MCF 10A (cell line): ENCODE data around the gene TRIM39. TPM values are rescaled to one million over a fixed set of nuclear protein-coding genes. Genes with fewer than 3 reads are reported as not detected.
"Not testable (repeated sequence)": the region's sequence is repeated elsewhere in the genome, so short reads cannot be mapped to it uniquely, and the experiment has no call there.

Experiments
- BruUV-seq: library from RNA; stranded (reverse); fragments of 400-500 nt; replicated peaks from 2 replicates; lab custom pipeline; 2021; lab: Mats Ljungman, UMichigan
- CTCF ChIA-PET: fragments of 300-600 bp; sonication (Branson Sonifier 250); formaldehyde crosslinking; extraction: SDS; loops from one replicate; lab custom pipeline; 2021; ENCODE audit warnings: antibody characterized with exemption, inconsistent platforms; lab: Yijun Ruan, JAX
- POLR2A ChIA-PET: fragments of 300-600, 350-650 bp; sonication (Branson Sonifier 250); formaldehyde crosslinking; extraction: SDS; loops from one replicate; lab custom pipeline; 2020; ENCODE audit warnings: antibody characterized with exemption, inconsistent platforms; lab: Yijun Ruan, JAX
- DNase-seq: peaks from one replicate; pipeline ENCODE4 v3.0.0-alpha.2; 2018; ENCODE audit not compliant: unreplicated experiment
- H3K27ac Mint-ChIP-seq: one replicate; pipeline ENCODE4 v1.8.0; 2022; ENCODE audit warnings: mild to moderate bottlenecking, low read depth, mixed read lengths; ENCODE audit not compliant: unreplicated experiment
- H3K27me3 Mint-ChIP-seq: one replicate; pipeline ENCODE4 v1.8.0; 2022; ENCODE audit warnings: mixed read lengths; ENCODE audit not compliant: insufficient read depth, unreplicated experiment
- H3K36me3 Mint-ChIP-seq: one replicate; pipeline ENCODE4 v1.8.0; 2022; ENCODE audit warnings: mild to moderate bottlenecking, moderate library complexity, mixed read lengths; ENCODE audit not compliant: insufficient read depth, unreplicated experiment
- H3K4me1 Mint-ChIP-seq: one replicate; pipeline ENCODE4 v1.8.0; 2022; ENCODE audit warnings: mixed read lengths; ENCODE audit not compliant: insufficient read depth, unreplicated experiment
- H3K4me3 Mint-ChIP-seq: one replicate; pipeline ENCODE4 v1.8.0; 2022; ENCODE audit warnings: mild to moderate bottlenecking, moderate library complexity, mixed read lengths; ENCODE audit not compliant: unreplicated experiment
- H3K9me3 Mint-ChIP-seq: one replicate; pipeline ENCODE4 v1.8.0; 2022; ENCODE audit warnings: mixed read lengths; ENCODE audit not compliant: unreplicated experiment
- CTCF ChIP-seq: fragments of 200-600 bp; IDR thresholded peaks from one replicate; pipeline ENCODE4 v1.8.0; 2022; ENCODE audit warnings: antibody characterized with exemption, mild to moderate bottlenecking; ENCODE audit not compliant: unreplicated experiment
- intact Hi-C: fragments of 100-400 bp; cut with micrococcal nuclease; formaldehyde crosslinking; loops from 2 replicates; pipeline ENCODE4 v1.14.1; 2022
- total RNA-seq: library from RNA; stranded (reverse); gene quantifications from 2 replicates; pipeline ENCODE4 v1.2.3, GENCODE V29; 2022

Gene TRIM39
- total RNA-seq, 1 experiment from 2014 or later = 18.6 TPM

- BruUV-seq = no TSS peak
- H3K4me1 Mint-ChIP-seq = no peaks in the 10 kb centered on the region
- H3K27me3 Mint-ChIP-seq = peaks cover 72% of the 10 kb centered on the region
- intact Hi-C loops = loop anchor here (5.0 kb wide), 1 partner anchor 78 kb away; no protein-coding TSS in a partner anchor
- TF ChIP-seq CTCF = no peak
- H3K36me3 Mint-ChIP-seq = no peaks in the 10 kb centered on the region
- peak; percentile 36 for DNase-seq
- CTCF ChIA-PET = interaction anchor here (0.6 kb wide), 1 partner anchor 99 kb away, joined by 3 read pairs; no protein-coding TSS in a partner anchor
- H3K27ac Mint-ChIP-seq = no peak overlapping the region
- H3K4me3 Mint-ChIP-seq = no peak overlapping the region
- no peaks in the 10 kb centered on the region for H3K9me3 Mint-ChIP-seq
- POLR2A ChIA-PET = no interaction called here
Measured at GRCh38 chr6:30364591-30364990, 37.9 kb downstream of the TRIM39 start.

- BruUV-seq, DNase-seq, H3K9me3 Mint-ChIP-seq, POLR2A ChIA-PET, H3K27ac Mint-ChIP-seq, H3K4me1 Mint-ChIP-seq, H3K4me3 Mint-ChIP-seq, H3K36me3 Mint-ChIP-seq, intact Hi-C loops: not testable (repeated sequence)
- peaks cover 78% of the 10 kb centered on the region for H3K27me3 Mint-ChIP-seq
- CTCF ChIA-PET = interaction anchor here (0.8 kb wide), 1 partner anchor 84 kb away, joined by 4 read pairs; no protein-coding TSS in a partner anchor
Measured at GRCh38 chr6:30369280-30369679, 42.6 kb downstream of the TRIM39 start.

- peak; percentile 64 for DNase-seq
- no peaks in the 10 kb centered on the region for H3K9me3 Mint-ChIP-seq
- ChIA-PET CTCF (no interaction called here), POLR2A (no interaction called here)
- H3K36me3 Mint-ChIP-seq = no peaks in the 10 kb centered on the region
- H3K27ac Mint-ChIP-seq = no peak overlapping the region
- H3K27me3 Mint-ChIP-seq = peaks cover 91% of the 10 kb centered on the region
- BruUV-seq = no TSS peak
- H3K4me1 Mint-ChIP-seq = no peaks in the 10 kb centered on the region
- intact Hi-C loops = no loop called here
- H3K4me3 Mint-ChIP-seq = no peak overlapping the region
- no peak for TF ChIP-seq CTCF
Measured at GRCh38 chr6:30378290-30378937, 51.7 kb downstream of the TRIM39 start.

- peaks cover 91% of the 10 kb centered on the region for H3K27me3 Mint-ChIP-seq
- BruUV-seq = no TSS peak
- H3K36me3 Mint-ChIP-seq = no peaks in the 10 kb centered on the region
- intact Hi-C loops = no loop called here
- no peaks in the 10 kb centered on the region for H3K9me3 Mint-ChIP-seq
- DNase-seq = no peak
- CTCF ChIA-PET = no interaction called here
- POLR2A ChIA-PET = no interaction called here
- TF ChIP-seq CTCF = no peak
- no peak overlapping the region for H3K27ac Mint-ChIP-seq
- H3K4me3 Mint-ChIP-seq = no peak overlapping the region
- no peaks in the 10 kb centered on the region for H3K4me1 Mint-ChIP-seq
Measured at GRCh38 chr6:30380464-30380863, 53.7 kb downstream of the TRIM39 start.
